Choroid plexus epithelial cell (primary cell): Measurements from ENCODE around the gene RHD.

Source experiments
- DNase-seq: peaks from one replicate; pipeline ENCODE4 v3.0.0-alpha.2; 2010; ENCODE audit warnings: low read depth
- H3K4me3 ChIP-seq: 2 replicates; pipeline ENCODE4 v1.5.1; 2011; ENCODE audit warnings: low read depth, mild to moderate bottlenecking, control low read depth, low read length, moderate library complexity
- CTCF ChIP-seq: conservative IDR thresholded peaks from 2 replicates; pipeline ENCODE4 v1.5.1; 2011; ENCODE audit warnings: low read depth, mild to moderate bottlenecking, control low read depth, inconsistent platforms, low read length, moderate library complexity

RHD gene

GRCh38 chr1:25239681-25240541 is 32.4 kb upstream of the RHD start:
- TF ChIP-seq CTCF: peak; percentile 75
- DNase-seq: peak; percentile 93
- H3K4me3 ChIP-seq: peak overlapping the region; percentile 65

GRCh38 chr1:25243907-25244306 is 28.4 kb upstream of the RHD start:
- TF ChIP-seq CTCF: no peak
- DNase-seq: no peak
- H3K4me3 ChIP-seq: no peak overlapping the region

GRCh38 chr1:25245393-25245792 is 26.9 kb upstream of the RHD start:
- no peak for TF ChIP-seq CTCF
- peak overlapping the region; percentile 97 for H3K4me3 ChIP-seq
- DNase-seq: no peak

GRCh38 chr1:25245809-25246599 is 26.3 kb upstream of the RHD start:
- no peak for TF ChIP-seq CTCF
- peak; percentile 58 for DNase-seq
- peak overlapping the region; percentile 97 for H3K4me3 ChIP-seq

- peak; percentile 40 for DNase-seq
- H3K4me3 ChIP-seq: peak overlapping the region; percentile 97
- no peak for TF ChIP-seq CTCF
Measured at GRCh38 chr1:25246600-25247023, 25.7 kb upstream of the RHD start.

- TF ChIP-seq CTCF: peak; percentile 6
- peak within 1 kb of the TSS; percentile 97 for H3K4me3 ChIP-seq
- peak; percentile 99 for DNase-seq
Measured at GRCh38 chr1:25247024-25247828, 25.1 kb upstream of the RHD start, which contains the start of gene RSRP1. RSRP1 (minus strand) TSS chr1:25247454; CDS start chr1:25246963, 491 bp downstream.
